WTC11 (cell line): Measurements from ENCODE around the gene TXN2. TPM values are rescaled to one million over a fixed set of nuclear protein-coding genes. Genes with fewer than 3 reads are reported as not detected.

ENCODE experiments used
- ATAC-seq: fragments of 200-7000 bp; cut with Tn5 transposase; 2 replicates; pipeline ENCODE4 v1.10.0; 2021; ENCODE audit warnings: mild to moderate bottlenecking, moderate library complexity
- CTCF ChIA-PET: fragments of 300-600 bp; sonication (Branson Sonifier 250); formaldehyde crosslinking; loops from one replicate; lab custom pipeline; 2021; ENCODE audit warnings: antibody characterized with exemption; lab: Charles Lee
- POLR2A ChIA-PET: fragments of 350-600 bp; sonication (Branson Sonifier 250); formaldehyde crosslinking; loops from one replicate; lab custom pipeline; 2021; ENCODE audit warnings: antibody characterized with exemption; lab: Charles Lee
- DNase-seq: peaks from one replicate; pipeline ENCODE4 v3.0.0; 2021; ENCODE audit warnings: low spot score
- H3K27ac Mint-ChIP-seq: 2 replicates; pipeline ENCODE4 v1.8.0; 2021; ENCODE audit warnings: mixed read lengths
- H3K27me3 Mint-ChIP-seq: 2 replicates; pipeline ENCODE4 v1.8.0; 2021; ENCODE audit warnings: low read depth, mild to moderate bottlenecking, moderate library complexity, mixed read lengths
- H3K36me3 Mint-ChIP-seq: 2 replicates; pipeline ENCODE4 v1.8.0; 2021; ENCODE audit warnings: mixed read lengths
- H3K4me1 Mint-ChIP-seq: 2 replicates; pipeline ENCODE4 v1.8.0; 2022; ENCODE audit warnings: mixed read lengths
- H3K4me3 Mint-ChIP-seq: 2 replicates; pipeline ENCODE4 v1.8.0; 2021; ENCODE audit warnings: mild to moderate bottlenecking, moderate library complexity, mixed read lengths
- H3K9me3 Mint-ChIP-seq: 2 replicates; pipeline ENCODE4 v1.8.0; 2021; ENCODE audit warnings: mixed read lengths
- ATF1 ChIP-seq: sonication (generic); formaldehyde crosslinking; IDR thresholded peaks from 2 replicates; pipeline ENCODE4 v1.8.1; 2023; ENCODE audit warnings: mild to moderate bottlenecking, moderate library complexity, missing genetic modification reagents
- ELF4 ChIP-seq: sonication (generic); formaldehyde crosslinking; IDR thresholded peaks from 2 replicates; pipeline ENCODE4 v1.8.1; 2022; ENCODE audit warnings: low read depth, mild to moderate bottlenecking, moderate library complexity, missing genetic modification reagents
- FOXK1 ChIP-seq: sonication (generic); formaldehyde crosslinking; IDR thresholded peaks from 2 replicates; pipeline ENCODE4 v1.8.0; 2022; ENCODE audit warnings: mild to moderate bottlenecking, moderate library complexity, missing genetic modification reagents
- FOXP1 ChIP-seq: sonication (generic); formaldehyde crosslinking; IDR thresholded peaks from 2 replicates; pipeline ENCODE4 v1.8.0; 2022; ENCODE audit warnings: missing genetic modification reagents, mild to moderate bottlenecking, moderate library complexity, borderline replicate concordance
- HMGA2 ChIP-seq: fragments of 250-450 bp; sonication (Bioruptor Pico); IDR thresholded peaks from 2 replicates; pipeline ENCODE4 v1.4.0; 2021; ENCODE audit warnings: mild to moderate bottlenecking, moderate library complexity
- MYBL2 ChIP-seq: sonication (generic); formaldehyde crosslinking; IDR thresholded peaks from 2 replicates; pipeline ENCODE4 v1.8.1; 2023; ENCODE audit warnings: mild to moderate bottlenecking, moderate library complexity, missing genetic modification reagents
- NFATC4 ChIP-seq: fragments of 250-450 bp; sonication (Bioruptor Pico); IDR thresholded peaks from 2 replicates; pipeline ENCODE4 v1.9.0; 2021; ENCODE audit warnings: mild to moderate bottlenecking
- RORB ChIP-seq: fragments of 250-450 bp; sonication (Bioruptor Pico); IDR thresholded peaks from 2 replicates; pipeline ENCODE4 v1.9.0; 2021; ENCODE audit warnings: mild to moderate bottlenecking
- SOX15 ChIP-seq: fragments of 250-450 bp; sonication (Bioruptor Pico); IDR thresholded peaks from 2 replicates; pipeline ENCODE4 v1.9.0; 2021; ENCODE audit warnings: mild to moderate bottlenecking
- ZBTB21 ChIP-seq: sonication (generic); formaldehyde crosslinking; IDR thresholded peaks from 2 replicates; pipeline ENCODE4 v1.8.1; 2023; ENCODE audit warnings: mild to moderate bottlenecking, missing genetic modification reagents, borderline replicate concordance
- ZNF219 ChIP-seq: sonication (generic); formaldehyde crosslinking; IDR thresholded peaks from 2 replicates; pipeline ENCODE4 v1.8.0; 2023; ENCODE audit warnings: missing genetic modification reagents, mild to moderate bottlenecking, borderline replicate concordance
- ZNF317 ChIP-seq: sonication (generic); formaldehyde crosslinking; IDR thresholded peaks from 2 replicates; pipeline ENCODE4 v1.8.1; 2023; ENCODE audit warnings: low read depth, mild to moderate bottlenecking, moderate library complexity, missing genetic modification reagents, borderline replicate concordance
- total RNA-seq: library from RNA; stranded (reverse); gene quantifications from 3 replicates; pipeline ENCODE4 v1.2.3, GENCODE V29; 2021
- TF ChIP-seq, protein P1 (sequence below): sonication (generic); formaldehyde crosslinking; IDR thresholded peaks from 2 replicates; pipeline ENCODE4 v1.8.0; 2022; ENCODE audit warnings: mild to moderate bottlenecking, missing genetic modification reagents
- TF ChIP-seq, protein P2 (sequence below): fragments of 250-450 bp; sonication (Bioruptor Pico); IDR thresholded peaks from 2 replicates; pipeline ENCODE4 v1.9.0; 2021; ENCODE audit warnings: mild to moderate bottlenecking, borderline replicate concordance
- TF ChIP-seq, protein P3 (sequence below): sonication (generic); formaldehyde crosslinking; IDR thresholded peaks from 2 replicates; pipeline ENCODE4 v1.8.1; 2022; ENCODE audit warnings: low read depth, missing genetic modification reagents, borderline replicate concordance
- TF ChIP-seq, protein P4 (sequence below): sonication (generic); formaldehyde crosslinking; IDR thresholded peaks from 2 replicates; pipeline ENCODE4 v1.8.0; 2023; ENCODE audit warnings: missing genetic modification reagents, mild to moderate bottlenecking, borderline replicate concordance
- TF ChIP-seq, protein P5 (sequence below): sonication (generic); formaldehyde crosslinking; IDR thresholded peaks from 2 replicates; pipeline ENCODE4 v1.8.1; 2022; ENCODE audit warnings: mild to moderate bottlenecking, missing genetic modification reagents, moderate library complexity, borderline replicate concordance
- TF ChIP-seq, protein P6 (sequence below): sonication (generic); formaldehyde crosslinking; IDR thresholded peaks from 2 replicates; pipeline ENCODE4 v1.8.1; 2023; ENCODE audit warnings: mild to moderate bottlenecking, missing genetic modification reagents, borderline replicate concordance

TXN2 gene
- total RNA-seq, 1 experiment from 2014 or later, result 57.6 TPM

DNA sequence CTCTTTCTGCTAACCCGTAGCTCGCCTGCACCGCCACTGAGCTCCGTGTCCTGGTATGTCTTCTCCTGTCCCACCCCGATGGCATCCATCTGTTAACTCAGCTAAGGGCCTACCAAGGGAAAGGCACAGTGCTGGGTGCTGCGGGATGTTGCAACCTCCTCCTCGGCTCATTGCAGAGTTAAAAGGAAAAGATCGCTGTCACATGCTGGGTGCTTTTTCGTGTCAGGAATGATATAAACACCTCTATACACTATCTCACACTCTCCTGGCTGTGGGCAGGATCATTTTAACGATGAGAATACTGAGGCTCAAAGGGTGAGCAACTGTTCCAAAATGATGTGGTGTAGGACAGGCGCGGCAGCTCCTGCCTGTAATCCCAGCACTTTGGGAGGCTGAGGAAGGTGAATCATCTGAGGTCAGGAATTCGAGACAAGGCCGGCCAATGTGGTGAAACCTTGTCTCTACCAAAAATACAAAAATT is 10.1 kb downstream of the TXN2 start (continued):
- no peak for TF ChIP-seq ZBTB21 (CRISPR knock-in tag)
- no peak for TF ChIP-seq SOX15 (CRISPR knock-in tag)
- TF ChIP-seq, protein P1, sequence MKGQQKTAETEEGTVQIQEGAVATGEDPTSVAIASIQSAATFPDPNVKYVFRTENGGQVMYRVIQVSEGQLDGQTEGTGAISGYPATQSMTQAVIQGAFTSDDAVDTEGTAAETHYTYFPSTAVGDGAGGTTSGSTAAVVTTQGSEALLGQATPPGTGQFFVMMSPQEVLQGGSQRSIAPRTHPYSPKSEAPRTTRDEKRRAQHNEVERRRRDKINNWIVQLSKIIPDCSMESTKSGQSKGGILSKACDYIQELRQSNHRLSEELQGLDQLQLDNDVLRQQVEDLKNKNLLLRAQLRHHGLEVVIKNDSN, result no peak
- no peak for TF ChIP-seq ZNF219
- TF ChIP-seq, protein P2, sequence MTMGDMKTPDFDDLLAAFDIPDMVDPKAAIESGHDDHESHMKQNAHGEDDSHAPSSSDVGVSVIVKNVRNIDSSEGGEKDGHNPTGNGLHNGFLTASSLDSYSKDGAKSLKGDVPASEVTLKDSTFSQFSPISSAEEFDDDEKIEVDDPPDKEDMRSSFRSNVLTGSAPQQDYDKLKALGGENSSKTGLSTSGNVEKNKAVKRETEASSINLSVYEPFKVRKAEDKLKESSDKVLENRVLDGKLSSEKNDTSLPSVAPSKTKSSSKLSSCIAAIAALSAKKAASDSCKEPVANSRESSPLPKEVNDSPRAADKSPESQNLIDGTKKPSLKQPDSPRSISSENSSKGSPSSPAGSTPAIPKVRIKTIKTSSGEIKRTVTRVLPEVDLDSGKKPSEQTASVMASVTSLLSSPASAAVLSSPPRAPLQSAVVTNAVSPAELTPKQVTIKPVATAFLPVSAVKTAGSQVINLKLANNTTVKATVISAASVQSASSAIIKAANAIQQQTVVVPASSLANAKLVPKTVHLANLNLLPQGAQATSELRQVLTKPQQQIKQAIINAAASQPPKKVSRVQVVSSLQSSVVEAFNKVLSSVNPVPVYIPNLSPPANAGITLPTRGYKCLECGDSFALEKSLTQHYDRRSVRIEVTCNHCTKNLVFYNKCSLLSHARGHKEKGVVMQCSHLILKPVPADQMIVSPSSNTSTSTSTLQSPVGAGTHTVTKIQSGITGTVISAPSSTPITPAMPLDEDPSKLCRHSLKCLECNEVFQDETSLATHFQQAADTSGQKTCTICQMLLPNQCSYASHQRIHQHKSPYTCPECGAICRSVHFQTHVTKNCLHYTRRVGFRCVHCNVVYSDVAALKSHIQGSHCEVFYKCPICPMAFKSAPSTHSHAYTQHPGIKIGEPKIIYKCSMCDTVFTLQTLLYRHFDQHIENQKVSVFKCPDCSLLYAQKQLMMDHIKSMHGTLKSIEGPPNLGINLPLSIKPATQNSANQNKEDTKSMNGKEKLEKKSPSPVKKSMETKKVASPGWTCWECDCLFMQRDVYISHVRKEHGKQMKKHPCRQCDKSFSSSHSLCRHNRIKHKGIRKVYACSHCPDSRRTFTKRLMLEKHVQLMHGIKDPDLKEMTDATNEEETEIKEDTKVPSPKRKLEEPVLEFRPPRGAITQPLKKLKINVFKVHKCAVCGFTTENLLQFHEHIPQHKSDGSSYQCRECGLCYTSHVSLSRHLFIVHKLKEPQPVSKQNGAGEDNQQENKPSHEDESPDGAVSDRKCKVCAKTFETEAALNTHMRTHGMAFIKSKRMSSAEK, result no peak
- no peak for TF ChIP-seq ZNF317 (CRISPR knock-in tag)

DNA sequence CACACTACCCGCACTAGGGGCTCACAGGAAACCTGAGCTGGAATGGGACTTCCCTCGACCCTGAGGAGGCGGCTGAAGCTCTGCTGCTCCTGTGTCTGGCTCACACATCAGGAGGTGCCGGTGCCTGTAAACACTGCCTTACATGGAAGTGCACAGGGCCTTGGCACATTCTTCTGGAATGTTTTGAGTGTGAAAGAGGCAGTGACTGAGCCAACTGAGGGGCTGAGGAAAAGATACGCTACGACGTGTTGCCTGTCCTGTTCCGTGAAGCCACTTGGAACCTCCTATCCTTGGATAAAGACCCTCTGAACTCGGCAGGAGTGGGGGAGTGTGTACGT is 10.5 kb downstream of the TXN2 start:
- DNase-seq (no peak), ATAC-seq (no peak)
- no peaks in the 10 kb centered on the region for H3K9me3 Mint-ChIP-seq
- ChIA-PET POLR2A (interaction anchor here (0.8 kb wide), 1 partner anchor 139 kb away, joined by 6 read pairs; no protein-coding TSS in a partner anchor), CTCF (interaction anchor here (1.0 to 3.7 kb wide), 18 partner anchors 10 to 184 kb away, joined by 3 to 62 read pairs (median 8); partner anchors contain the start of gene TXN2)
- no peaks in the 10 kb centered on the region for H3K27me3 Mint-ChIP-seq
- no peak overlapping the region for H3K4me3 Mint-ChIP-seq
- H3K36me3 Mint-ChIP-seq, result peaks cover 17% of the 10 kb centered on the region
- 0 out of 2 replicates have a peak overlapping the region, but pooled peaks have one; percentile 34 for H3K27ac Mint-ChIP-seq
- 0 out of 2 replicates have a peak, but pooled peaks cover 3% of the 10 kb centered on the region for H3K4me1 Mint-ChIP-seq
- TF ChIP-seq ZBTB21 (CRISPR knock-in tag) (no peak), FOXP1 (CRISPR knock-in tag) (no peak), HMGA2 (no peak), FOXK1 (CRISPR knock-in tag) (no peak), ELF4 (no peak), ATF1 (CRISPR knock-in tag) (no peak), NFATC4 (CRISPR knock-in tag) (no peak), RORB (CRISPR knock-in tag) (no peak), MYBL2 (CRISPR knock-in tag) (no peak)
- TF ChIP-seq, protein P3, sequence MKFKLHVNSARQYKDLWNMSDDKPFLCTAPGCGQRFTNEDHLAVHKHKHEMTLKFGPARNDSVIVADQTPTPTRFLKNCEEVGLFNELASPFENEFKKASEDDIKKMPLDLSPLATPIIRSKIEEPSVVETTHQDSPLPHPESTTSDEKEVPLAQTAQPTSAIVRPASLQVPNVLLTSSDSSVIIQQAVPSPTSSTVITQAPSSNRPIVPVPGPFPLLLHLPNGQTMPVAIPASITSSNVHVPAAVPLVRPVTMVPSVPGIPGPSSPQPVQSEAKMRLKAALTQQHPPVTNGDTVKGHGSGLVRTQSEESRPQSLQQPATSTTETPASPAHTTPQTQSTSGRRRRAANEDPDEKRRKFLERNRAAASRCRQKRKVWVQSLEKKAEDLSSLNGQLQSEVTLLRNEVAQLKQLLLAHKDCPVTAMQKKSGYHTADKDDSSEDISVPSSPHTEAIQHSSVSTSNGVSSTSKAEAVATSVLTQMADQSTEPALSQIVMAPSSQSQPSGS, result no peak
- TF ChIP-seq, protein P4, sequence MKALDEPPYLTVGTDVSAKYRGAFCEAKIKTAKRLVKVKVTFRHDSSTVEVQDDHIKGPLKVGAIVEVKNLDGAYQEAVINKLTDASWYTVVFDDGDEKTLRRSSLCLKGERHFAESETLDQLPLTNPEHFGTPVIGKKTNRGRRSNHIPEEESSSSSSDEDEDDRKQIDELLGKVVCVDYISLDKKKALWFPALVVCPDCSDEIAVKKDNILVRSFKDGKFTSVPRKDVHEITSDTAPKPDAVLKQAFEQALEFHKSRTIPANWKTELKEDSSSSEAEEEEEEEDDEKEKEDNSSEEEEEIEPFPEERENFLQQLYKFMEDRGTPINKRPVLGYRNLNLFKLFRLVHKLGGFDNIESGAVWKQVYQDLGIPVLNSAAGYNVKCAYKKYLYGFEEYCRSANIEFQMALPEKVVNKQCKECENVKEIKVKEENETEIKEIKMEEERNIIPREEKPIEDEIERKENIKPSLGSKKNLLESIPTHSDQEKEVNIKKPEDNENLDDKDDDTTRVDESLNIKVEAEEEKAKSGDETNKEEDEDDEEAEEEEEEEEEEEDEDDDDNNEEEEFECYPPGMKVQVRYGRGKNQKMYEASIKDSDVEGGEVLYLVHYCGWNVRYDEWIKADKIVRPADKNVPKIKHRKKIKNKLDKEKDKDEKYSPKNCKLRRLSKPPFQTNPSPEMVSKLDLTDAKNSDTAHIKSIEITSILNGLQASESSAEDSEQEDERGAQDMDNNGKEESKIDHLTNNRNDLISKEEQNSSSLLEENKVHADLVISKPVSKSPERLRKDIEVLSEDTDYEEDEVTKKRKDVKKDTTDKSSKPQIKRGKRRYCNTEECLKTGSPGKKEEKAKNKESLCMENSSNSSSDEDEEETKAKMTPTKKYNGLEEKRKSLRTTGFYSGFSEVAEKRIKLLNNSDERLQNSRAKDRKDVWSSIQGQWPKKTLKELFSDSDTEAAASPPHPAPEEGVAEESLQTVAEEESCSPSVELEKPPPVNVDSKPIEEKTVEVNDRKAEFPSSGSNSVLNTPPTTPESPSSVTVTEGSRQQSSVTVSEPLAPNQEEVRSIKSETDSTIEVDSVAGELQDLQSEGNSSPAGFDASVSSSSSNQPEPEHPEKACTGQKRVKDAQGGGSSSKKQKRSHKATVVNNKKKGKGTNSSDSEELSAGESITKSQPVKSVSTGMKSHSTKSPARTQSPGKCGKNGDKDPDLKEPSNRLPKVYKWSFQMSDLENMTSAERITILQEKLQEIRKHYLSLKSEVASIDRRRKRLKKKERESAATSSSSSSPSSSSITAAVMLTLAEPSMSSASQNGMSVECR (CRISPR knock-in tag), result no peak
- TF ChIP-seq, protein P5, sequence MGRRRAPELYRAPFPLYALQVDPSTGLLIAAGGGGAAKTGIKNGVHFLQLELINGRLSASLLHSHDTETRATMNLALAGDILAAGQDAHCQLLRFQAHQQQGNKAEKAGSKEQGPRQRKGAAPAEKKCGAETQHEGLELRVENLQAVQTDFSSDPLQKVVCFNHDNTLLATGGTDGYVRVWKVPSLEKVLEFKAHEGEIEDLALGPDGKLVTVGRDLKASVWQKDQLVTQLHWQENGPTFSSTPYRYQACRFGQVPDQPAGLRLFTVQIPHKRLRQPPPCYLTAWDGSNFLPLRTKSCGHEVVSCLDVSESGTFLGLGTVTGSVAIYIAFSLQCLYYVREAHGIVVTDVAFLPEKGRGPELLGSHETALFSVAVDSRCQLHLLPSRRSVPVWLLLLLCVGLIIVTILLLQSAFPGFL (CRISPR knock-in tag), result no peak
- TF ChIP-seq, protein P6, sequence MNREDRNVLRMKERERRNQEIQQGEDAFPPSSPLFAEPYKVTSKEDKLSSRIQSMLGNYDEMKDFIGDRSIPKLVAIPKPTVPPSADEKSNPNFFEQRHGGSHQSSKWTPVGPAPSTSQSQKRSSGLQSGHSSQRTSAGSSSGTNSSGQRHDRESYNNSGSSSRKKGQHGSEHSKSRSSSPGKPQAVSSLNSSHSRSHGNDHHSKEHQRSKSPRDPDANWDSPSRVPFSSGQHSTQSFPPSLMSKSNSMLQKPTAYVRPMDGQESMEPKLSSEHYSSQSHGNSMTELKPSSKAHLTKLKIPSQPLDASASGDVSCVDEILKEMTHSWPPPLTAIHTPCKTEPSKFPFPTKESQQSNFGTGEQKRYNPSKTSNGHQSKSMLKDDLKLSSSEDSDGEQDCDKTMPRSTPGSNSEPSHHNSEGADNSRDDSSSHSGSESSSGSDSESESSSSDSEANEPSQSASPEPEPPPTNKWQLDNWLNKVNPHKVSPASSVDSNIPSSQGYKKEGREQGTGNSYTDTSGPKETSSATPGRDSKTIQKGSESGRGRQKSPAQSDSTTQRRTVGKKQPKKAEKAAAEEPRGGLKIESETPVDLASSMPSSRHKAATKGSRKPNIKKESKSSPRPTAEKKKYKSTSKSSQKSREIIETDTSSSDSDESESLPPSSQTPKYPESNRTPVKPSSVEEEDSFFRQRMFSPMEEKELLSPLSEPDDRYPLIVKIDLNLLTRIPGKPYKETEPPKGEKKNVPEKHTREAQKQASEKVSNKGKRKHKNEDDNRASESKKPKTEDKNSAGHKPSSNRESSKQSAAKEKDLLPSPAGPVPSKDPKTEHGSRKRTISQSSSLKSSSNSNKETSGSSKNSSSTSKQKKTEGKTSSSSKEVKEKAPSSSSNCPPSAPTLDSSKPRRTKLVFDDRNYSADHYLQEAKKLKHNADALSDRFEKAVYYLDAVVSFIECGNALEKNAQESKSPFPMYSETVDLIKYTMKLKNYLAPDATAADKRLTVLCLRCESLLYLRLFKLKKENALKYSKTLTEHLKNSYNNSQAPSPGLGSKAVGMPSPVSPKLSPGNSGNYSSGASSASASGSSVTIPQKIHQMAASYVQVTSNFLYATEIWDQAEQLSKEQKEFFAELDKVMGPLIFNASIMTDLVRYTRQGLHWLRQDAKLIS (CRISPR knock-in tag), result no peak
